ENCODE results near the gene EHD1. TPM values are rescaled to one million over a fixed set of nuclear protein-coding genes. Genes with fewer than 3 reads are reported as not detected.
A peak's percentile ranks its signal among the peaks of the same experiment; 100 is the strongest.

EHD1 gene
- total and polyA plus RNA-seq, 9 of the 15 experiments (the other 6 are each of a cell fraction or from before 2014, with no cell fraction given): 0.46 to 65.0 (median 16.4) TPM

- TF ChIP-seq REST (IDR thresholded peaks at IDR 0.05; ENCODE audit: borderline replicate concordance) (no peak), REST (CRISPR knock-in tag; IDR thresholded peaks at IDR 0.05; ENCODE audit: low read depth) (0 out of 2 replicates have a peak, but pooled peaks have one; percentile 64), NCOA6 (IDR thresholded peaks at IDR 0.05) (no peak), SMAD3 (CRISPR knock-in tag; conservative IDR thresholded peaks at IDR 0.05) (no peak), NR2C2 (CRISPR knock-in tag; IDR thresholded peaks at IDR 0.05) (0 out of 2 replicates have a peak, but pooled peaks have one; percentile 4), NR2C2 (tag; IDR thresholded peaks at IDR 0.05) (no peak), TRIM25 (IDR thresholded peaks at IDR 0.05; ENCODE audit: borderline replicate concordance) (no peak), TGIF2 (CRISPR knock-in tag; IDR thresholded peaks at IDR 0.05) (peak; percentile 87; the same call in 1 of the 2 replicates), ZBTB17 (CRISPR knock-in tag; IDR thresholded peaks at IDR 0.05) (peak; percentile 44; the same call in 1 of the 2 replicates), BMI1 (IDR thresholded peaks at IDR 0.05; ENCODE audit: low read length) (no peak), ETV6 (IDR thresholded peaks at IDR 0.05; ENCODE audit: borderline replicate concordance in 1 of 2, low read depth in 2 of 2, low read length in 1 of 2) (no peak), ETV6 (CRISPR knock-in tag; IDR thresholded peaks at IDR 0.05; ENCODE audit: borderline replicate concordance) (peak; percentile 80; the same call in 1 of the 2 replicates), SOX6 (IDR thresholded peaks at IDR 0.05) (0 out of 2 replicates have a peak, but pooled peaks have one; percentile 9), FOXP4 (CRISPR knock-in tag; IDR thresholded peaks at IDR 0.05; ENCODE audit: borderline replicate concordance) (peak; percentile 93; the same call in 1 of the 2 replicates), HDAC2 (IDR thresholded peaks at IDR 0.05) (peak; percentile 41; the same call in 1 of the 2 replicates), STAT5B (CRISPR knock-in tag; IDR thresholded peaks at IDR 0.05) (no peak), MNT (conservative IDR thresholded peaks at IDR 0.05) (no peak; a peak in 1 of 4 replicates)
These were observed 263 bp downstream of the EHD1 start (continued) for GRCh38 chr11:64878223-64878493.

Data from K562 (cell line).